A549 (cell line): ENCODE measurements around the gene RBM44. TPM values are rescaled to one million over a fixed set of nuclear protein-coding genes. Genes with fewer than 3 reads are reported as not detected.
A peak's percentile ranks its signal among the peaks of the same experiment; 100 is the strongest.

Experiments
- ATAC-seq, 2 experiments: fragments of 200-7000 bp in 1 of 2; fragments of >200 bp in 1 of 2; cut with Nextera tagmentation in 1 of 2; cut with Tn5 transposase in 1 of 2; 3 replicates each; pipeline versions ENCODE4 v1.8.0 to v1.9.1; 2018 to 2020; ENCODE audit warnings: mild to moderate bottlenecking in 1 of 2, moderate library complexity in 1 of 2
- CTCF ChIA-PET: fragments of 300-600 bp; sonication (Branson Sonifier 250); formaldehyde crosslinking; extraction: SDS; loops from one replicate; lab custom pipeline; 2021; ENCODE audit warnings: antibody characterized with exemption, inconsistent platforms; lab: Yijun Ruan, JAX
- POLR2A ChIA-PET: fragments of 350-600 bp; formaldehyde crosslinking; extraction: SDS; loops from one replicate; lab custom pipeline; 2021; ENCODE audit warnings: antibody characterized with exemption, inconsistent platforms; lab: Yijun Ruan, JAX
- DNase-seq, 2 experiments: peaks; one replicate each; pipeline versions ENCODE4 v3.0.0 to v3.0.0-alpha.2; 2011 to 2016; ENCODE audit warnings: low read depth in 1 of 2, low spot score in 1 of 2
- FAIRE-seq: peaks from 2 replicates; lab custom pipeline; 2011; peaks lifted over from hg19 to GRCh38; lab: Jason Lieb, UNC
- H3K27ac ChIP-seq, 2 experiments: fragments of >200 bp; sonication (Bioruptor Twin); formaldehyde crosslinking; 3 replicates each; pipeline ENCODE4 v1.5.1; 2016 to 2017
- H3K4me1 ChIP-seq: fragments of >200 bp; sonication (Bioruptor Twin); formaldehyde crosslinking; 3 replicates; pipeline ENCODE4 v1.6.1; 2016
- H3K4me2 ChIP-seq: fragments of >200 bp; sonication (Bioruptor Twin); formaldehyde crosslinking; 3 replicates; pipeline ENCODE4 v1.6.1; 2016
- H3K4me3 ChIP-seq: fragments of >200 bp; sonication (Bioruptor Twin); formaldehyde crosslinking; 3 replicates; pipeline ENCODE4 v1.5.1; 2016
- H3K9me3 ChIP-seq: fragments of >200 bp; sonication (Bioruptor Twin); formaldehyde crosslinking; 3 replicates; pipeline ENCODE4 v1.6.1; 2016
- CBX2 ChIP-seq: fragments of 200-600 bp; sonication (generic); IDR thresholded peaks from 2 replicates; pipeline ENCODE4 v1.6.1; 2016; ENCODE audit warnings: low read depth, mild to moderate bottlenecking, borderline replicate concordance
- CHD2 ChIP-seq: fragments of 150-350 bp; IDR thresholded peaks from 2 replicates; pipeline ENCODE4 v1.6.1; 2014; ENCODE audit warnings: low read length; ENCODE audit not compliant: partially characterized antibody
- EP300 ChIP-seq, 2 experiments: fragments of >200 bp; sonication (Bioruptor Twin); formaldehyde crosslinking; IDR thresholded peaks; 2 replicates in 1 of 2; 3 replicates in 1 of 2; pipeline ENCODE4 v1.6.1; 2016 to 2017
- ESRRA ChIP-seq: fragments of 150-350 bp; IDR thresholded peaks from 2 replicates; pipeline ENCODE4 v1.6.1; 2014; ENCODE audit warnings: mild to moderate bottlenecking, low read length, borderline replicate concordance
- HDAC2 ChIP-seq: fragments of 200-600 bp; sonication (generic); IDR thresholded peaks from 2 replicates; pipeline ENCODE4 v1.6.1; 2016
- HOXB13 ChIP-seq: fragments of 250-450 bp; sonication (Bioruptor Pico); IDR thresholded peaks from 2 replicates; pipeline ENCODE4 v1.5.0; 2020; ENCODE audit warnings: low read depth, mild to moderate bottlenecking, moderate library complexity
- JUN ChIP-seq, 2 experiments: fragments of >200 bp; sonication (Bioruptor Twin); formaldehyde crosslinking; IDR thresholded peaks; 2 replicates in 1 of 2; 3 replicates in 1 of 2; pipeline ENCODE4 v1.6.1; 2016 to 2017
- JUNB ChIP-seq: fragments of >200 bp; sonication (Bioruptor Twin); formaldehyde crosslinking; IDR thresholded peaks from 2 replicates; pipeline ENCODE4 v1.6.1; 2016
- KDM1A ChIP-seq: fragments of 200-600 bp; sonication (generic); IDR thresholded peaks from 2 replicates; pipeline ENCODE4 v1.6.1; 2016; ENCODE audit warnings: low read depth, mild to moderate bottlenecking
- MAFK ChIP-seq: fragments of 450-650 bp; IDR thresholded peaks from 2 replicates; pipeline ENCODE4 v1.6.1; 2014; ENCODE audit not compliant: partially characterized antibody
- MAZ ChIP-seq: fragments of 150-350 bp; IDR thresholded peaks from 2 replicates; pipeline ENCODE4 v1.6.1; 2014; ENCODE audit warnings: antibody characterized with exemption, low read depth, low read length, borderline replicate concordance
- NPAS2 ChIP-seq: fragments of 250-450 bp; sonication (Bioruptor Pico); IDR thresholded peaks from 2 replicates; pipeline ENCODE4 v1.8.0; 2022; ENCODE audit warnings: mild to moderate bottlenecking, moderate library complexity, borderline replicate concordance
- POLR2A ChIP-seq: IDR thresholded peaks from 2 replicates; pipeline ENCODE4 v1.6.1; 2012; ENCODE audit warnings: mild to moderate bottlenecking, low read length
- POLR2AphosphoS2 ChIP-seq: conservative IDR thresholded peaks from 2 replicates; pipeline ENCODE4 v1.6.1; 2012; ENCODE audit warnings: low read length, improper control_type of control experiment, inconsistent platforms
- SREBF2 ChIP-seq: fragments of 450-650 bp; IDR thresholded peaks from 2 replicates; pipeline ENCODE4 v1.6.1; 2014; ENCODE audit warnings: mild to moderate bottlenecking, moderate library complexity
- TFCP2L1 ChIP-seq: fragments of 250-450 bp; sonication (Bioruptor Pico); IDR thresholded peaks from 2 replicates; pipeline ENCODE4 v1.5.0; 2021; ENCODE audit warnings: mild to moderate bottlenecking
- TP53 ChIP-seq: fragments of 250-450 bp; sonication (Bioruptor Pico); IDR thresholded peaks from 2 replicates; pipeline ENCODE4 v1.5.0; 2021; ENCODE audit warnings: mild to moderate bottlenecking, moderate library complexity
- ZNF302 ChIP-seq: fragments of 250-450 bp; sonication (Bioruptor Pico); IDR thresholded peaks from 2 replicates; pipeline ENCODE4 v1.9.0; 2021; ENCODE audit warnings: inconsistent platforms, mild to moderate bottlenecking, moderate library complexity
- WGBS: methylation state at CpG from one replicate; pipeline ENCODE4 v1.1.6; 2017; ENCODE audit errors: missing lambda C conversion rate; 5-methylcytosine and 5-hydroxymethylcytosine counted together
- polyA plus RNA-seq, 4 experiments: library from polyadenylated mRNA; depleted of rRNA in 3 of 4; stranded (reverse); fragments of >200 nt; fragmentation: RNase III in 1 of 4; extraction: RNeasy Plus Mini Kit Qiagen cat#74134 plus additional on column Dnase treatment in 1 of 4; gene quantifications; 2 replicates in 3 of 4; 3 replicates in 1 of 4; pipeline ENCODE4 v1.2.3, GENCODE V29; 2011 to 2017
- TF ChIP-seq, protein P1 (sequence below): IDR thresholded peaks from 2 replicates; pipeline ENCODE4 v1.6.1; 2012; ENCODE audit warnings: low read depth, borderline replicate concordance
- TF ChIP-seq, protein P2 (sequence below): fragments of >200 bp; sonication (Bioruptor Twin); formaldehyde crosslinking; IDR thresholded peaks from 3 replicates; pipeline ENCODE4 v1.5.1; 2016
- TF ChIP-seq, protein P3 (sequence below): fragments of >200 bp; sonication (Bioruptor Twin); formaldehyde crosslinking; IDR thresholded peaks from 3 replicates; pipeline ENCODE4 v1.6.1; 2016
- TF ChIP-seq, protein P4 (sequence below): fragments of >200 bp; sonication (Bioruptor Twin); formaldehyde crosslinking; IDR thresholded peaks from 2 replicates; pipeline ENCODE4 v1.6.1; 2016

Gene RBM44
- polyA plus RNA-seq, 2 of the 4 experiments (the other 2 are of a cell fraction) = 0.30 to 0.87 TPM

DNA sequence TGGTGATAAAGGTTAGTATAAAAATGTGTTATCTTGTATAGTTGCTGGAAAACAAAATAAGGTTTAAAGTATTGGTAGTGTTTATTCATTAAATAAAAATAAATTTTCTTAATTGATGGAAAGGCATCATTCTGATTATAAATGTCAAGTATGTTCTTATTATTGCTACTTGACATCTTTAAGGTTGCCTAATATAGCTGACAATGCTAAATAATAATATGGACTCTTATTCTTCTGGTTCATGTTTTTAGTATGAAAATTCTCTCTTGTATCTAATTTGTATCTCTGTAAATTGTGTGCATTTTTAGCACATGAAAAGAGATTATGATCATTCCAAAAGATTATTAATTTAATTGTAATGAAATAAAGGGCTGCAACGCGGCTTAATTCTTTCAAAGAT is 25.0 kb downstream of the RBM44 start:
- no peaks in the 10 kb centered on the region for H3K4me1 ChIP-seq
- ChIA-PET CTCF (no interaction called here), POLR2A (no interaction called here)
- WGBS = 98% methylated on average over 2 of the region's 2 CpGs
- no peak overlapping the region for H3K27ac ChIP-seq
- H3K9me3 ChIP-seq = no peaks in the 10 kb centered on the region
- DNase-seq (no peak), ATAC-seq (no peak), FAIRE-seq (no peak)
- no peak for TF ChIP-seq EP300 (IDR thresholded peaks at IDR 0.05)
- TF ChIP-seq MAFK = peak; percentile 71
- H3K4me3 ChIP-seq = no peak overlapping the region
- no peak overlapping the region for H3K4me2 ChIP-seq

DNA sequence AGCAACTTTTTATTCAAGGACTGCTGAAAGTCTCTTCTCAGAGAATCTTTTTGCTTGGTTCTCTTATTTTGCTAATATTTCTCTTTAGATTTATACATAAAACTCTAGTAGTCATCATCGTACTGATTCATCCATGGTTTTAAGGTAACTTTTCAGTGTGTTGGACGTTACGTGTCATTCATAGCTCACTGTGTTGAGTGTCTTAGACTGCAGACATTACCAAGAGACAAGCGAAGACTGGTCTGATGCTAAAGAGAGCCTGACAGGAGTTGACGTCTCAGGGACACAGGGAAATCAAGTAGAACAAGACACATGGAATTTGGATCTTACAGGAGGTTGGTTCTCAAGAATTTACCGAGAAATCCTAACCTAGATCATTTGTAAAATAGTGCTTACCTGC is 25.5 kb downstream of the RBM44 start:
- FAIRE-seq = no peak
- H3K4me3 ChIP-seq = no peak overlapping the region
- ChIA-PET POLR2A (no interaction called here), CTCF (no interaction called here)
- no peaks in the 10 kb centered on the region for H3K4me1 ChIP-seq
- no peak overlapping the region for H3K4me2 ChIP-seq
- DNase-seq = no peak
- TF ChIP-seq MAZ = no peak
- no peak for TF ChIP-seq SREBF2
- no peak for TF ChIP-seq NPAS2 (CRISPR knock-in tag)
- TF ChIP-seq TP53 = no peak
- no peak for TF ChIP-seq POLR2A
- TF ChIP-seq CHD2 = no peak
- no peak for TF ChIP-seq KDM1A
- TF ChIP-seq, protein P1, sequence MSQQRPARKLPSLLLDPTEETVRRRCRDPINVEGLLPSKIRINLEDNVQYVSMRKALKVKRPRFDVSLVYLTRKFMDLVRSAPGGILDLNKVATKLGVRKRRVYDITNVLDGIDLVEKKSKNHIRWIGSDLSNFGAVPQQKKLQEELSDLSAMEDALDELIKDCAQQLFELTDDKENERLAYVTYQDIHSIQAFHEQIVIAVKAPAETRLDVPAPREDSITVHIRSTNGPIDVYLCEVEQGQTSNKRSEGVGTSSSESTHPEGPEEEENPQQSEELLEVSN = no peak
- TF ChIP-seq, all 56 proteins: peak for 0
- H3K9me3 ChIP-seq = no peaks in the 10 kb centered on the region
- no peak for ATAC-seq
- 74% methylated on average over 6 of the region's 6 CpGs for WGBS
- H3K27ac ChIP-seq = no peak overlapping the region

DNA sequence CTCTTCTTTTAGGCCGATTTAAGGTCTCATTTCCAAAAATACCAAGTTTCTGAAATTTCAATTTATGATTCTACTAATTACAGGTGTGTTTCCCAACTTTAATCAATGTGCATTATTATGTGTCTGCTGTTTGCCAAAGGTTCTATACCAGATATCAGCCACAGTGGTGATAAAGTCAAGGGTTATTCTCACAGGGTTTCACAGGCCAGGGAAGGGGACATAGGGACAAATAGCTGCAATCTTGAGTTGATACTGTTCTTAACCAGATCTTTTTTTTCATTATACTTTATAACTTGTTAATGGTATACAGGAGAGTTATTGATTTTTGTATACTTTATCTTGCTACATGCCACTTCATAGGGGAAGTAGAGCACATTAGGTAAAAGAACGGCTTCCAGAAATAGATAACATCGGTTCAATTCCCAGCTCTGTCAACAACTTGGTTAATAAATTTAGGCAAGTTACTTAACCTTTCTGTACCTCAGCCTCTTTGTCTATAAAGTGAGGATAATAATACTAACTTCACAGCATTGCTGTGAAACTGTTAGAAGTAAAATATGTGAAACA is 28.9 kb downstream of the RBM44 start:
- H3K4me1 ChIP-seq = no peaks in the 10 kb centered on the region
- ATAC-seq (no peak), FAIRE-seq (no peak), DNase-seq (no peak)
- no peak overlapping the region for H3K4me2 ChIP-seq
- no peak overlapping the region for H3K27ac ChIP-seq
- CTCF ChIA-PET = interaction anchor here (0.7 to 1.6 kb wide), 2 partner anchors 11 to 43 kb away, joined by 3 read pairs; no protein-coding TSS in a partner anchor
- H3K9me3 ChIP-seq = no peaks in the 10 kb centered on the region
- no peak overlapping the region for H3K4me3 ChIP-seq
- TF ChIP-seq ESRRA (no peak), POLR2AphosphoS2 (no peak), CBX2 (no peak), HDAC2 (no peak), TFCP2L1 (CRISPR knock-in tag) (no peak), JUN (IDR thresholded peaks at IDR 0.05) (no peak), JUNB (no peak), POLR2A (no peak), ZNF302 (no peak), KDM1A (no peak), SREBF2 (no peak), HOXB13 (CRISPR knock-in tag) (no peak)
- TF ChIP-seq, protein P2, sequence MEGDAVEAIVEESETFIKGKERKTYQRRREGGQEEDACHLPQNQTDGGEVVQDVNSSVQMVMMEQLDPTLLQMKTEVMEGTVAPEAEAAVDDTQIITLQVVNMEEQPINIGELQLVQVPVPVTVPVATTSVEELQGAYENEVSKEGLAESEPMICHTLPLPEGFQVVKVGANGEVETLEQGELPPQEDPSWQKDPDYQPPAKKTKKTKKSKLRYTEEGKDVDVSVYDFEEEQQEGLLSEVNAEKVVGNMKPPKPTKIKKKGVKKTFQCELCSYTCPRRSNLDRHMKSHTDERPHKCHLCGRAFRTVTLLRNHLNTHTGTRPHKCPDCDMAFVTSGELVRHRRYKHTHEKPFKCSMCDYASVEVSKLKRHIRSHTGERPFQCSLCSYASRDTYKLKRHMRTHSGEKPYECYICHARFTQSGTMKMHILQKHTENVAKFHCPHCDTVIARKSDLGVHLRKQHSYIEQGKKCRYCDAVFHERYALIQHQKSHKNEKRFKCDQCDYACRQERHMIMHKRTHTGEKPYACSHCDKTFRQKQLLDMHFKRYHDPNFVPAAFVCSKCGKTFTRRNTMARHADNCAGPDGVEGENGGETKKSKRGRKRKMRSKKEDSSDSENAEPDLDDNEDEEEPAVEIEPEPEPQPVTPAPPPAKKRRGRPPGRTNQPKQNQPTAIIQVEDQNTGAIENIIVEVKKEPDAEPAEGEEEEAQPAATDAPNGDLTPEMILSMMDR = no peak
- TF ChIP-seq, protein P3, sequence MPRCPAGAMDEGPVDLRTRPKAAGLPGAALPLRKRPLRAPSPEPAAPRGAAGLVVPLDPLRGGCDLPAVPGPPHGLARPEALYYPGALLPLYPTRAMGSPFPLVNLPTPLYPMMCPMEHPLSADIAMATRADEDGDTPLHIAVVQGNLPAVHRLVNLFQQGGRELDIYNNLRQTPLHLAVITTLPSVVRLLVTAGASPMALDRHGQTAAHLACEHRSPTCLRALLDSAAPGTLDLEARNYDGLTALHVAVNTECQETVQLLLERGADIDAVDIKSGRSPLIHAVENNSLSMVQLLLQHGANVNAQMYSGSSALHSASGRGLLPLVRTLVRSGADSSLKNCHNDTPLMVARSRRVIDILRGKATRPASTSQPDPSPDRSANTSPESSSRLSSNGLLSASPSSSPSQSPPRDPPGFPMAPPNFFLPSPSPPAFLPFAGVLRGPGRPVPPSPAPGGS = no peak
- TF ChIP-seq, protein P4, sequence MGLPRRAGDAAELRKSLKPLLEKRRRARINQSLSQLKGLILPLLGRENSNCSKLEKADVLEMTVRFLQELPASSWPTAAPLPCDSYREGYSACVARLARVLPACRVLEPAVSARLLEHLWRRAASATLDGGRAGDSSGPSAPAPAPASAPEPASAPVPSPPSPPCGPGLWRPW = no peak
- 61% methylated on average over 3 of the region's 3 CpGs for WGBS
- POLR2A ChIA-PET = no interaction called here
